ENCODE results near the gene KLHL22.
A peak's percentile ranks its signal among the peaks of the same experiment; 100 is the strongest.
"Not testable (repeated sequence)": the region's sequence is repeated elsewhere in the genome, so short reads cannot be mapped to it uniquely, and the experiment has no call there.

The KLHL22 gene

DNA sequence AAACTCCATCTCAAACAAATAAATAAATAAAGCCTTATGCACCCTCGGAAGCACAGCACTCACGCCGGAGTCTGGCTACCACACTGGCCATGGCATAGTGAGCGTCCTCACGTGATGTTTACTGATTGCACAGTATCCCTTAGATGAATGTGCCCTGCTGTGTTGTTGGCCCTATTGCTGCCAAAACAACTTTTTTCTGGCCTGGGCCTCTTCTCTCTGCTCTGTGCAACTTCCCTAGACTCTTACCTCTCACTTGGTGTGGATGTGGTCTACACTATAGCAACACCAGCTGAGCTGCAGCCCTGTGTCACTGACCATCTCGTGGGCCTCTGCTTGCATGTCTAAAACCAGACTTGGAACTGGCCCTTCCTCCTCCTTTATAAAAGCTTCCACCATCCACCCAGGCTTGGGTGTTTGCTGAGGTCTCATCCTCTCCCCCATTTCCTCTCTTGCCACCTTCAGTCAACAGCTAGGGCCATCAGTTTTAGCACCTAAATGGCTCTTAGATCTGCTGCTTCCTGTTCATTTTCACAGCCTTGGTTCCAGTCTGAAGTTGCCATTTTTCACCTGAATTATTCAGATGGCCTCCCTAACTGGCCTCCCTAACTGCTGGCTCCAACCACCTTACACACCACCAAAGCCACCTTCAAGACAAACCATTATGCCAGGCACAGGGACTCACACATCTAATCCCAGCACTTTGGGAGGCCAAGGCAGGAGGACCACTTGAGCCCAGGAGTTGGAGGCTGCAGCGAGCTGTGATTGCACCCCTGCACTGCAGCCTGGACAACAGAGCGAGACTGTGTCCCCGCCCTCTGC is 92.4 kb downstream of the KLHL22 start:
- no peak for DNase-seq (ENCODE audit: low read depth in 2 of 2)

DNA sequence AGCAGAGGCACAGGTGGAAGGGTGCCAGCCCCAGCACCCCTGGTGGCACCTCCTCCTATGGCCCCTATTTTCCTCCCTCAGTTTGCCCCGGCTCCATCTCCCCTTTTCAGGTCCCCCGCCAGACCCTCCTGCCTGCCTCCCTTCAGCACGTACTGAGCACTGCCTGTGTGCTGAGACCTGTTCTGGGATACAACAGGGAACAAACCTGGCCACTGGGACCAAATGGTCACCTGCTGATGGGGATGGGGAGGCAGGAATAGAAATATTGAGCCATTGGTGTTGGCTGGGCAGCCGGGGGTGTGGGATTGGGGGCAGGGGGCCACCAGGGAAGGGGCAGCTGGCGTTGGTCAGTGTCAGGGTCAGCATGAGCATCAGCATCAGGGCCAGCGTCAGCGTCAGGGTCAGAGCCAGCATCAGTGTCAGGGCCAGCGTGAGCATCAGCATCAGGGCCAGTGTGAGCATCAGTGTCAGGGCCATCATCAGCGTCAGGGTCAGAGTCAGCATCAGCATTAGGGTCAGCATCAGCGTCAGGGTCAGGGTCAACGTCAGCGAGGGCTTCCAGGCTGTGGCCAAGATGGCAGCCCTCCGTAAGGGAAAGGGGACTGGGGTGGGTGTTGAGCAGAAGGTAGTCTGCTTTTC is 94.1 kb downstream of the KLHL22 start:
- no peak for DNase-seq (ENCODE audit: low read depth in 2 of 2)

DNA sequence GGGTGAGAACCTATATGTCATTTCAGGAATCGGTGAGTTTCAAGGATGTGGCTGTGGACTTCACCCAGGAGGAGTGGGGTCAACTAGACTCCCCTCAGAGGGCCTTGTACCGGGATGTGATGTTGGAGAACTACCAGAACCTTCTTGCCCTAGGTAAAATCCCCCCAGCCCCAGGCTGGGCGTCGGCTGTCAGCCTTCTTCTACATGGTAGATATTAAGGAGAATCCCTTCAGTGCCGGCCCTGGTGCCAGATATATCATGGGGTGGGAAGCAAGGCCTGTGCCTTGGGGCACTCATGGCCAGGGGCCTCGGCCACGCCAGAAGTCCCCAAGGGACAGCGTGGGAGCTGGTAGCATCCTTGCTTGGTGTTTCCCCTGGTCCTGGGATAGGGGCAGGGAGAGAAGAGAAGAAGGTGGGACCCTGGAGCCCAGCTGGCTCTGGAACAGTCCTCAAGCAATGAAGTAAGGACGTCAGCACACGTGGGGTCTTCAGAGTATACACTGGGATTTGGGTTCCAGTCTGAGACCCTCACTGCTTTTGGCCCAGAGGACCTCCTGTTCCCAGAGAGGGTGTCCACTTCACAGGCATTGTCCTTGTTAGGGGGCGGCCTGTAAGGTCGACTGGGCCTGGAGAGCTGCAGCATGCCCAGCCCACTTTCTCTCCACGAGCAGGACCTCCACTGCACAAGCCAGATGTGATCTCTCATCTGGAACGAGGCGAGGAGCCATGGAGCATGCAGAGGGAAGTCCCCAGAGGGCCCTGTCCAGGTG is 94.8 kb downstream of the KLHL22 start:
- no peak for DNase-seq (ENCODE audit: low read depth in 2 of 2)

DNA sequence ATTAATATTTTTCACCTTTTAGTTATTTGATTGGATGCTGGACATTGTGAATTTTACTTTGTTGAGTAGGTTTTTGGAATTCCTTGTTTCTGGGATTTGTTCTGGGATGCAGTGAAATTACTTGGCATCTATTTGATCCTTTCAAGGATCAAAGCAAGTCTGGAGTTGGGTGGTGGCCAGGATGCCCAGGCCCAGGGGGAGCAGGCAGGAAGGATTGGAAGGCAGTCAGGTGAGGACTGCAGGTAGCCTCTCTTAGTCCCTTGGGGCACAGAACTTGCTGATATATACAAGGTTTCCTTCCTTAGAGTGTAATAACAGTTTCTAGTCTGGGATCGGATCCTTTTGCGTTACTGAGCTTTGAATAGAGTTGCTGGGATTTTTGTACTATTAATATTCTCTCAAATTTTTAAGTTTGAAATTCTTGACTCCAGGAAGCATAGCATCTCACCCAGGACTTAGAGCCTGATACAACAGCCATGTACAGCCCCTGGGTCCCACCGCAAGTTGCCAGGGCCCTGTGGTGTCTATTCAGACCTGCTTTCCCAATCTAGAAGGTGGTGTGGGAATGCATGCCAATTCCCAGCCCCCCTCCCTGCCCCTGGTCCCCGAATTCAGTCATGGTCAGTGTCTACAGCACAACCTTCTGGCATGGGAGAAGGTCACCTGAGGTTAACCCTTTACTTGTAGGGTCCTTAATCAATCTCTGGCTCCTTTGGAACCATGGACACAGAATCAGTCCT is 95.6 kb downstream of the KLHL22 start:
- no peak for DNase-seq (ENCODE audit: low read depth in 2 of 2)

DNA sequence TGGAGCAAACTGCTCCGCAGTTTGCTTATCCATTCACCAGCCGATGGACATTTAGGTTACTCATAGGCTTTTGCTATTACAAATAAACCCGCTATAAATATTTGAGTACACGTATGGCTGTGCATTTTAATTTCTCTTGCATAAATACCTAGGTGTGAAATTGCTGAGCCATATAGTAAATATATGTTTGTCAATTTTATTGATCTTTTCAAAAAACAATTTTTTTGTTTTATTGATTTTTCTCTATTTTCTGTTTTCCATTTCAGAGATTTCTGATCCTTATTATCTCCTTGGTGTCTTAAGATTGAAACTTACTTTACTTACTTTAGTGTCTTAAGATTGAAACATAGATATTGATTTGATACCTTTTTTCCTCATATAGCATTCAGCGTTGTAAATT is 97.2 kb downstream of the KLHL22 start:
- DNase-seq (ENCODE audit: low read depth in 2 of 2): no peak

DNA sequence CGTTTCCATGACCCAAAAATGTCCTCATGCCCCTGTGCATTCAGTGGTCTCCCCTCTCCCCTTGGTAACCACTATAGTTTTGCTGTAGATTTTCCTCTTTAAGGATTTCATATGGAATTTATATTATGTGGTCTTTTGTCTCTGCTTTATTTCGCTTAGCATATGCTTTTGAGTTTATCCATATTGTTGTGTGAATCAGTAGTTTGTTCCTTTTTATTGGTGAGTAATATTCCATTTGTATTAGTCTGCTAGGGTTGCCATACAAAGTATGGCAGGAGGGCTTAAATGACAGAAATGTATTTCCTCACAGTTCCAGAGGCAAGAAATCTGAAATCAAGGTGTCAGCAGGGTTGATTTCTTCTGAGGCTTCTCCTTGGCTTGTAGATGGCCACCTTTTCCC is 98.1 kb downstream of the KLHL22 start:
- DNase-seq (ENCODE audit: low read depth in 2 of 2): no peak

DNA sequence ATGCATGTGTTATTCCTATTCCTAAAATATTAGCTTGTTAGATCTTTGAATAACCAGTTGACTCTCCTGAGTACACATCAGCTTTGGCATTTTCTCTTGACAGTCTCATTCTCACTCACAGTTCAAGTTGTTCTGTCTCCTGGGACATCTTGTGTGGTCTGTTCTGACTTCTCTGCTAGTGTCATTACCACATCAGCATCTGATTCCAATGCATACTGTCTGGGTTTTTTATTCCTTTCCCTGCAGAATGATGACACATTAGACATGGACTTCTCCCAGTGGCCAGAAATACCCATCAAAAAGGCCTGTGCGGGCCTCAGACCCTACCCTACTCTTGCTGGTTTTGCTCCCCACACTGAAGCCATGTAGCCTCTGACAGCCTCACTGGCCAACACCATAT is 99.0 kb downstream of the KLHL22 start:
- no peak for DNase-seq (ENCODE audit: low read depth in 2 of 2)

DNA sequence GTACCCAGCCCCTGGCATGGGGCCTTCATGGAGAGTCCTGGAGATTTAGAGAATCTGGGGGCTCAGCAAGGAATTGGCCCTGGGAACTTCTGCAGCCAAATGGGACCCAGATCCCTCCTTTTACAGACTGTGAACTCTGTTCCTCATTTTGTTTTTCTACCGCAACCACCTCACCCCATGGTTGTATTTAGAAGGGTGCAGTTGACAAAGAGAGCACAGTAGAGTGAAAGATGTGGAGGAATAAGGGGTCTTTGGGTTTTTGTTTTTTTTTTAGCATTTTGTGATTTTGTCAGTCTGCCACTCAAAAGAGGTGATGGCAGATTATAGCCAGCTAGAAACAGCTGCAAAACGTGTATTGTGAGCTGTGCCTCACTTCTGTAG is 99.7 kb downstream of the KLHL22 start:
- no peak for DNase-seq (ENCODE audit: low read depth in 2 of 2)

DNA sequence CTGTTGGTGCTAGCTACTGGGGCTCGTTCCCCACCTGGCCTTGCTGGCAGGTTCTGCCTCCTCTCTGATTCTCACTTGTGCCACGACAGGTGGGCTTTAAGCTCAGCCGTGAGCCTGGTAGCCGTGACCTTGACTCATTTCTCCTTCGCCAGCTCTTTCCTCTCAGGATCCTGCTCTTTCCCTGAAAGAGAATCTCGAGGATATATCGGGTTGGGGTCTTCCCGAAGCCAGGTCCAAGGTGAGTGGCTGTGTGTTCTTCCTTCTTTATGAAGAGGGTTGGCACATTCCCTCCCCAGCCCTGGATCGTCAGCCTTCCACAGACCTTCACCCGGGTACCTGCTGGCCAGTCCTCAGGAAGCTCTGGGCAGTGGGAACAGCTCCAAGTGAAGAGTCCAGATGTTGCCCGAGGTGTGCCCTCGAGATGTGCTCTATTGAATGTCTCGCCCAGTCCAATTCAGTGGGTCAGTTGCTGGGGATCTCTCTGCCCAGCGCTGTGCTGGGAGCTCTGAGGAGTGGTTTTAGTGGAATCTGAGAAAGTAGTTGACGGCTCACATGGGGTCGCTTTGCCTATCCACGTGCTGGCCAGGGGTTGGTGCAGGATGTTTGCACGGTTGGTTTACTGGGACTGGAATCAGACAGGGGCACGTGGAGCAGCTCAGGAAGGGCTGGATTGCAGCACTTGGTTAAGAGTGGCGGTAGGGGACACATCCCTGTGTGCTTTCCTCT is 100.3 kb downstream of the KLHL22 start:
- no peak for DNase-seq (ENCODE audit: low read depth in 2 of 2)

DNA sequence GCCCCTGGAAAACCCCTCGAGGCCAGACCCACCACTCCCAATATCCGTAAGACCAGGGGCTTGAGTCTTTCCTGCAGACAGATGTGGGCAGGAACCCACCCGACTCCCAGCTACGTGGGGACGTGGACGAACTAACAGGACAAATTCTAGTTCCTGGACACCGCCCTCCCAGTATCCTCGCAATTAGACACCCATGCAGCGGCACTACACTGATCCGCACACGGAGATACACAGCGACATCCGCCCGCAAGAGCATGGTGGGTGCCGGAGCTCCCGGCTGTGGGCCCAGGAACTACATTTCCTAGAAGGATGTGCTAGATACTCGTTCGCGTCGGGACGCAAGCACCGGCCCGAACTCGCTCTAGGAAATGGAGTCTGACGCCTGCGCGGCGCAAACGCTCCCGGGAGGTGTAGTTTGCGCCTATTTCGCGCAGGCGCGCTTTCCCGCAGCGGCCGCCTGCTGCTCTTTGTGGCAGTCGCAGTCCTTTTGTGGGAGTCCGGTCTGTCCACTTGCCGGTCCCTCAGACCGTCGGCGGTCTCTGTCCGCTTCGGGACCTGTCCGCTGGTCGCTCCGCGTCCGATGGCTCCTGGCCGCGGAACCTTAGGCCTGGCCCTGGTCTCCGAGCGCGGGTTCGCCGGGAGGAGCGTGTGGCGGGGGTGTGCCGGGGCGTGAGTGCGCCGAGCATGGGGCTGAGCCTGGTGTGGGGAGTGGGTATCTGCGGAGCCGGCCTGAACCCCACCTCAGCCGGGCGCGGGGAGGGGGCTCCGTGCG is 101.7 kb downstream of the KLHL22 start, which contains the start of gene ZNF74:
ZNF74 (plus strand) TSS at position 447 of the 772 bp plus-strand sequence. CDS start 478 bp downstream, outside the sequence.
- peak; percentile 64 to 78 for DNase-seq (ENCODE audit: low read depth in 2 of 2)

DNA sequence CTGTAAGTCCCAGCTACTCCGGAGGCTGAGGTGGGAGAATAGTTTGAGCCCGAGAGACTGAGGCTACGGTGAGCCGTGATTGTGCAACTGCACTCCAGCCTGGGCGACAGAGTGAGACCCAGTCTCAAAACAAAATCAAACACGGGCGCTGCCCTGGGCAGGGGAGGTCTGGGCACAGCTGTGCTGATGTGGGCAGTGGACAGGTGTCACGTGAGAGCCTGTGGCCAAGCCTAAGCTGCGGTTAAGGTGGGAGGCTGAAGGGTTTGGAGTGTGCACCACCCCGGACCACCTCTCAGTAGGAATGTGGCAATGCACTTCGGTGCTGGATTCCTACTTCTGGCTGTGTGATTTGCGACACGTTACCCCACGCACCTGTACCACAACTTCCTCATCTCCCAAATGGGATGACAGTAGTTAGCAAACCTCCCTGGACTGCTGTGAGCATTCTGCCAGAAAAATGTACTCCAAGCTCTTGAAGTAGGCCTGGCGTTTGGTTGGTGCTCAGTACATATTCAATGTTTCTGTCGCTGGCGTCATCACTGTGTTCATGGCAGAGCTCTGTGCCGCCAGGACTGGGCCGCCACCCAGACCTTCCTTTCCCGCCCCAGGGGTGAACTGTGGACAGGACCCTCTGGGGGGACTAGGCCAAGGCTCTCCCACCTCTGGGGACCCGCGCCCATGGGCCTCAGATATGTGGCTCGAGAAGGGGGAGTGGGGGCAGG is 102.5 kb downstream of the KLHL22 start:
- DNase-seq (ENCODE audit: low read depth in 2 of 2): no peak

DNA sequence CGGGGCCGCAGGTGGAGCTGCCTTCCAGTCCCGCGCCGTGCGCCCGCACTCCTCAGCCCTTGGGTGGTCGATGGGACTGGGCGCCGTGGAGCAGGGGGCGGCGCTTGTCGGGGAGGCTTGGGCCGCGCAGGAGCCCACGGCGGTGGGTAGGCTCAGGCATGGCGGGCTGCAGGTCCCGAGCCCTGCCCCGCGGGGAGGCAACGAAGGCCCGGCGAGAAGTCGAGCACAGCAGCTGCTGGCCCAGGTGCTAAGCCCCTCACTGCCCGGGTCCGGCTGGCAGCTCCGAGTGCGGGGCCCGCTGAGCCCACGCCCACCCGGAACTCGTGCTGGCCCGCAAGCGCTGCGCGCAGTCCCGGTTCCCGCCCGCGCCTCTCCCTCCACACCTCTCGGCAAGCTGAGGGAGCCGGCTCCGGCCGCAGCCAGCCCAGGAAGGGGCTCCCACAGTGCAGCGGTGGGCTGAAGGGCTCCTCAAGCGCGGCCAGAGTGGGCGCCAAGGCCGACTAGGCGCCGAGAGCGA is 103.2 kb downstream of the KLHL22 start:
- not testable (repeated sequence) for DNase-seq (ENCODE audit: low read depth in 2 of 2)

All from stimulated activated CD8-positive, alpha-beta memory T cell treated with anti-CD3 and anti-CD28 coated beads, Interleukin-7, amount 100 ng/mL, for 4 hours (primary cell).